Stimulated activated CD4-positive, alpha-beta T cell treated with anti-CD3 and anti-CD28 coated beads, TNF-alpha, amount 100 ng/mL, for 4 hours (primary cell): Measurements from ENCODE around the gene MMP12.

ENCODE experiments used
- DNase-seq, 3 experiments: peaks; one replicate each; pipeline ENCODE4 v3.0.0-alpha.2; 2020; ENCODE audit warnings: low read depth in 3 of 3

The MMP12 gene

GRCh38 chr11:102850973-102851745, 23.6 kb downstream of the MMP12 start:
- no peak for DNase-seq

GRCh38 chr11:102849311-102849710, 25.5 kb downstream of the MMP12 start:
- DNase-seq: no peak

- no peak for DNase-seq
These were observed 28.5 kb downstream of the MMP12 start for GRCh38 chr11:102846292-102846691.

- no peak for DNase-seq
These were observed 31.3 kb downstream of the MMP12 start, which contains the start of gene MMP3 for GRCh38 chr11:102843489-102843888. Gene MMP3, minus strand, starts transcription at chr11:102843609. Its CDS starts 63 bp downstream, at chr11:102843546.

- DNase-seq: no peak
These were observed 31.9 kb downstream of the MMP12 start for GRCh38 chr11:102842930-102843329.

GRCh38 chr11:102840018-102840417, 34.8 kb downstream of the MMP12 start:
- no peak for DNase-seq

- DNase-seq: no peak
These were observed 37.1 kb downstream of the MMP12 start for GRCh38 chr11:102837646-102838045.

- no peak for DNase-seq
These were observed 37.6 kb downstream of the MMP12 start for GRCh38 chr11:102837156-102837555.

GRCh38 chr11:102836290-102836875, 38.4 kb downstream of the MMP12 start:
- no peak for DNase-seq

GRCh38 chr11:102833731-102834130, 41.1 kb downstream of the MMP12 start:
- no peak for DNase-seq

- DNase-seq: no peak
These were observed 42.2 kb downstream of the MMP12 start for GRCh38 chr11:102832612-102833011.

GRCh38 chr11:102831489-102832440, 43.0 kb downstream of the MMP12 start:
- no peak for DNase-seq

GRCh38 chr11:102831128-102831488, 43.7 kb downstream of the MMP12 start:
- no peak for DNase-seq

GRCh38 chr11:102830001-102830727, 44.6 kb downstream of the MMP12 start:
- DNase-seq: no peak

GRCh38 chr11:102829316-102830000, 45.3 kb downstream of the MMP12 start:
- no peak for DNase-seq

GRCh38 chr11:102824556-102824955, 50.2 kb downstream of the MMP12 start:
- DNase-seq: no peak

GRCh38 chr11:102819491-102819890, 55.3 kb downstream of the MMP12 start:
- DNase-seq: no peak

- no peak for DNase-seq
These were observed 61.3 kb downstream of the MMP12 start for GRCh38 chr11:102813484-102813883.
